HEK293 (cell line): Measurements from ENCODE around the gene GPR39.

Experiments used
- KLF16 ChIP-seq: fragments of 450-650 bp; formaldehyde crosslinking; IDR thresholded peaks from 2 replicates; pipeline ENCODE4 v1.5.1; 2017; ENCODE audit warnings: missing biosample characterization, missing genetic modification characterization
- TRIM28 ChIP-seq: IDR thresholded peaks from 2 replicates; pipeline ENCODE4 v1.6.1; 2011; ENCODE audit warnings: low read length, control low read depth, borderline replicate concordance
- ZBTB1 ChIP-seq: fragments of 450-650 bp; formaldehyde crosslinking; IDR thresholded peaks from 2 replicates; pipeline ENCODE4 v1.5.1; 2016; ENCODE audit warnings: missing biosample characterization, missing genetic modification characterization
- ZFP37 ChIP-seq: fragments of 450-650 bp; formaldehyde crosslinking; IDR thresholded peaks from 2 replicates; pipeline ENCODE4 v1.5.1; 2016; ENCODE audit warnings: missing biosample characterization, missing genetic modification characterization
- ZNF521 ChIP-seq: fragments of 450-650 bp; formaldehyde crosslinking; IDR thresholded peaks from 2 replicates; pipeline ENCODE4 v1.5.1; 2017; ENCODE audit warnings: missing biosample characterization, mild to moderate bottlenecking, missing genetic modification characterization
- TF ChIP-seq, protein P1 (sequence below): fragments of 450-650 bp; formaldehyde crosslinking; IDR thresholded peaks from 2 replicates; pipeline ENCODE4 v1.5.1; 2016; ENCODE audit warnings: missing biosample characterization, missing genetic modification characterization
- TF ChIP-seq, protein P2 (sequence below): fragments of 450-650 bp; IDR thresholded peaks from 2 replicates; pipeline ENCODE4 v1.5.1; 2018; ENCODE audit warnings: missing biosample characterization, missing genetic modification characterization

DNA sequence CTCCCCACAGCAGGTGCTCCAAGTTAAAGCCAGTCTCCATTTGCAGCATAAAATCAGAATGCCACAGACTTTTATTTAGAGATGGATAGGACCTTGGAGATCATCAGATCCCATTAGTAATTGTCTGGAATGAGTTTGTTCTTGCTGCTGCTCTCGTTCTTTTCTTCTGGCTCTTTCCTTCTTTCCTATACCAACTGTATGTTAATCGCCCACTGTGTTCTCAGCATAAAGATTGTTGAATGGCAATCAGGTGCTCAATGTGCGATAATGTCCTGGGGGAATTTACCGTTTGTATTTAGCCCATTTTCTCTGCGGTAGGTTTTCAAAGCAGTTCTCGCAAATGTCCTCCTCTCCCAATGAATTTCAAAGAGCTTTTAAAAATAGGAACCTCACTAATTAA lies 3.3 kb downstream of the GPR39 start:
- TF ChIP-seq ZBTB1 (tag by site-specific recombination) (no peak), ZNF521 (tag by site-specific recombination) (no peak), TRIM28 (no peak), ZFP37 (tag by site-specific recombination) (no peak), KLF16 (tag by site-specific recombination) (no peak)
- TF ChIP-seq, protein P1, sequence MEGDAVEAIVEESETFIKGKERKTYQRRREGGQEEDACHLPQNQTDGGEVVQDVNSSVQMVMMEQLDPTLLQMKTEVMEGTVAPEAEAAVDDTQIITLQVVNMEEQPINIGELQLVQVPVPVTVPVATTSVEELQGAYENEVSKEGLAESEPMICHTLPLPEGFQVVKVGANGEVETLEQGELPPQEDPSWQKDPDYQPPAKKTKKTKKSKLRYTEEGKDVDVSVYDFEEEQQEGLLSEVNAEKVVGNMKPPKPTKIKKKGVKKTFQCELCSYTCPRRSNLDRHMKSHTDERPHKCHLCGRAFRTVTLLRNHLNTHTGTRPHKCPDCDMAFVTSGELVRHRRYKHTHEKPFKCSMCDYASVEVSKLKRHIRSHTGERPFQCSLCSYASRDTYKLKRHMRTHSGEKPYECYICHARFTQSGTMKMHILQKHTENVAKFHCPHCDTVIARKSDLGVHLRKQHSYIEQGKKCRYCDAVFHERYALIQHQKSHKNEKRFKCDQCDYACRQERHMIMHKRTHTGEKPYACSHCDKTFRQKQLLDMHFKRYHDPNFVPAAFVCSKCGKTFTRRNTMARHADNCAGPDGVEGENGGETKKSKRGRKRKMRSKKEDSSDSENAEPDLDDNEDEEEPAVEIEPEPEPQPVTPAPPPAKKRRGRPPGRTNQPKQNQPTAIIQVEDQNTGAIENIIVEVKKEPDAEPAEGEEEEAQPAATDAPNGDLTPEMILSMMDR (tag by site-specific recombination): no peak
- TF ChIP-seq, protein P2, sequence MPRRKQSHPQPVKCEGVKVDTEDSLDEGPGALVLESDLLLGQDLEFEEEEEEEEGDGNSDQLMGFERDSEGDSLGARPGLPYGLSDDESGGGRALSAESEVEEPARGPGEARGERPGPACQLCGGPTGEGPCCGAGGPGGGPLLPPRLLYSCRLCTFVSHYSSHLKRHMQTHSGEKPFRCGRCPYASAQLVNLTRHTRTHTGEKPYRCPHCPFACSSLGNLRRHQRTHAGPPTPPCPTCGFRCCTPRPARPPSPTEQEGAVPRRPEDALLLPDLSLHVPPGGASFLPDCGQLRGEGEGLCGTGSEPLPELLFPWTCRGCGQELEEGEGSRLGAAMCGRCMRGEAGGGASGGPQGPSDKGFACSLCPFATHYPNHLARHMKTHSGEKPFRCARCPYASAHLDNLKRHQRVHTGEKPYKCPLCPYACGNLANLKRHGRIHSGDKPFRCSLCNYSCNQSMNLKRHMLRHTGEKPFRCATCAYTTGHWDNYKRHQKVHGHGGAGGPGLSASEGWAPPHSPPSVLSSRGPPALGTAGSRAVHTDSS (tag by site-specific recombination): no peak
